SU-DHL-6 (cell line): ENCODE data around the gene CLEC12A.

Experiments
- EZH2phosphoT487 ChIP-seq: fragments of 200-600 bp; sonication (generic), shearing (Covaris generic); conservative IDR thresholded peaks from 2 replicates; pipeline ENCODE4 v1.6.1; 2018; ENCODE audit warnings: mild to moderate bottlenecking, antibody characterized with exemption, low read length, moderate library complexity, mixed read lengths
- TF ChIP-seq, protein P1 (sequence below): fragments of 200-600 bp; sonication (generic); IDR thresholded peaks from one replicate; pipeline ENCODE4 v1.5.1; 2017; ENCODE audit warnings: antibody characterized with exemption, mild to moderate bottlenecking, low read length, moderate library complexity; ENCODE audit not compliant: insufficient read depth, poor library complexity, severe bottlenecking

DNA sequence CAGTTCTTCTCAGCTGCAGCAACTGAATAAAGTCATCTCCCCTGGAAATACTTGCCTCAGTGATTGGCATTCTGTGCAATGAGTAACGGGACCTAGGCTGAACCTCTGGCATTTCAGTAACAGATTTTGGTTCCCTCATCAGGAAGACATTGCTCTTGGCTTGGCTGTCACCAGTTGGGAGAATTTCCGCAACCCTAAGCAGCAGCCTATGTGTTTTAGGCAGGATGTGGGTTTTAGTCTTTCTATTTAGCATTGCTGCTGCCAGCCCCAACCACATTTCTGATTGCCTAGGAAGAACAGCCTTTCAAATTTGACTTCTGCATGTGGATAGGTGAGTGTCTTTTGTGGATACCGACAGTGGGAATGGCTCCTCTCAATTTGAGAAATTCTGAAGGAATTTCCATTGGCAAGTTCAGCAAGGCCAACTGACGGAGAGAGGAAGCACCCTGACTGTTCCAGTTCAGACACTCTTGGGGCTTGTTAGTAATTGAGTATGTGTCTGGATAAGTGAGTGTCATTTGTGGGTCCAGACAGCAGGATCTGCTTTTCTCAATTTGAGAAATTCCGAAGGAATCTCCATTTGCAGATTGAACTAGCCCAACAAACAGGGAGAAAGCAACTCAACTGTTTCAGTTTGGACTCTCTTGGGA, 20.1 kb upstream of the CLEC12A start:
- TF ChIP-seq, protein P1, sequence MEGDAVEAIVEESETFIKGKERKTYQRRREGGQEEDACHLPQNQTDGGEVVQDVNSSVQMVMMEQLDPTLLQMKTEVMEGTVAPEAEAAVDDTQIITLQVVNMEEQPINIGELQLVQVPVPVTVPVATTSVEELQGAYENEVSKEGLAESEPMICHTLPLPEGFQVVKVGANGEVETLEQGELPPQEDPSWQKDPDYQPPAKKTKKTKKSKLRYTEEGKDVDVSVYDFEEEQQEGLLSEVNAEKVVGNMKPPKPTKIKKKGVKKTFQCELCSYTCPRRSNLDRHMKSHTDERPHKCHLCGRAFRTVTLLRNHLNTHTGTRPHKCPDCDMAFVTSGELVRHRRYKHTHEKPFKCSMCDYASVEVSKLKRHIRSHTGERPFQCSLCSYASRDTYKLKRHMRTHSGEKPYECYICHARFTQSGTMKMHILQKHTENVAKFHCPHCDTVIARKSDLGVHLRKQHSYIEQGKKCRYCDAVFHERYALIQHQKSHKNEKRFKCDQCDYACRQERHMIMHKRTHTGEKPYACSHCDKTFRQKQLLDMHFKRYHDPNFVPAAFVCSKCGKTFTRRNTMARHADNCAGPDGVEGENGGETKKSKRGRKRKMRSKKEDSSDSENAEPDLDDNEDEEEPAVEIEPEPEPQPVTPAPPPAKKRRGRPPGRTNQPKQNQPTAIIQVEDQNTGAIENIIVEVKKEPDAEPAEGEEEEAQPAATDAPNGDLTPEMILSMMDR: no peak
- TF ChIP-seq EZH2phosphoT487: no peak
